Lower leg skin (tissue), 4 donors: ENCODE data around the gene NAA11. TPM values are rescaled to one million over a fixed set of nuclear protein-coding genes. Genes with fewer than 3 reads are reported as not detected.

ENCODE experiments used
- DNase-seq, 2 donors: peaks; one replicate each; pipeline ENCODE4 v3.0.0-alpha.2; 2019; ENCODE audit warnings: low spot score in 2 of 2
- H3K4me3 ChIP-seq: fragments of 200-600 bp; sonication (generic); 2 replicates; pipeline ENCODE4 v1.5.1; 2017; ENCODE audit warnings: mild to moderate bottlenecking, low read depth; ENCODE audit not compliant: poor library complexity, severe bottlenecking
- POLR2A ChIP-seq, 2 donors: fragments of 450-650 bp; IDR thresholded peaks; one replicate each; pipeline ENCODE4 v1.6.1; 2016 to 2017; ENCODE audit warnings: antibody characterized with exemption in 2 of 2, mild to moderate bottlenecking in 1 of 2, moderate library complexity in 1 of 2
- WGBS, 2 donors: methylation state at CpG; one replicate each; pipeline ENCODE4 v1.1.5; 2018; 5-methylcytosine and 5-hydroxymethylcytosine counted together
- intact Hi-C: fragments of 100-400 bp; cut with DNase I; formaldehyde crosslinking; loops from one replicate; pipeline ENCODE4 v1.15.0; 2023; ENCODE audit warnings: low total_unique reads
- total RNA-seq, 4 donors: library from RNA; depleted of rRNA; stranded (reverse); fragments of >200 nt; gene quantifications; one replicate each; pipeline ENCODE4 v1.1.0, GENCODE V29; 2016
- TF ChIP-seq, protein P1 (sequence below), 3 donors: fragments of 450-650 bp; IDR thresholded peaks; one replicate each; pipeline ENCODE4 v1.5.1; 2016; ENCODE audit warnings: antibody characterized with exemption in 3 of 3, mild to moderate bottlenecking in 3 of 3, moderate library complexity in 2 of 3

Gene NAA11
- total RNA-seq, 4 donors from 2014 or later, result not detected

DNA sequence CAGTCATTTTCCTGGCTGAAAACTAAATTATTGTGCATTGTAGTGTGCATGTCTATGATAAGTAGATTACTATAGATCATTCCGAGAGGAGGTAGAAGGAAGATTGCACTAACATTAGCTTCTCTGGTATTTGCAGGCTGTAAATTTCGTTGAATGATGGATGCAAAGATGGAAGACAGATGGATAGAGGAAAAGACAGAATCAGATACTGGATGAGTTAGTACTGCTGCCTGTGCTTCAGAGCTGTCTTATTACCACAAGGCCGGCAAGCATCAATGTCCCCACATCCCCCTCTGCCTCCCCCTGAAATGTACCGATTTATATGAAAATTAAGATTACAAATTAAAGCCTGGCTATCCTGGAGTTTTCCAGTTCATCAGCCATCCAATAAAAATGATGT lies 17.7 kb downstream of the NAA11 start:
- H3K4me3 ChIP-seq, result no peak overlapping the region
- TF ChIP-seq POLR2A (IDR thresholded peaks at IDR 0.05), result no peak
- TF ChIP-seq, protein P1, sequence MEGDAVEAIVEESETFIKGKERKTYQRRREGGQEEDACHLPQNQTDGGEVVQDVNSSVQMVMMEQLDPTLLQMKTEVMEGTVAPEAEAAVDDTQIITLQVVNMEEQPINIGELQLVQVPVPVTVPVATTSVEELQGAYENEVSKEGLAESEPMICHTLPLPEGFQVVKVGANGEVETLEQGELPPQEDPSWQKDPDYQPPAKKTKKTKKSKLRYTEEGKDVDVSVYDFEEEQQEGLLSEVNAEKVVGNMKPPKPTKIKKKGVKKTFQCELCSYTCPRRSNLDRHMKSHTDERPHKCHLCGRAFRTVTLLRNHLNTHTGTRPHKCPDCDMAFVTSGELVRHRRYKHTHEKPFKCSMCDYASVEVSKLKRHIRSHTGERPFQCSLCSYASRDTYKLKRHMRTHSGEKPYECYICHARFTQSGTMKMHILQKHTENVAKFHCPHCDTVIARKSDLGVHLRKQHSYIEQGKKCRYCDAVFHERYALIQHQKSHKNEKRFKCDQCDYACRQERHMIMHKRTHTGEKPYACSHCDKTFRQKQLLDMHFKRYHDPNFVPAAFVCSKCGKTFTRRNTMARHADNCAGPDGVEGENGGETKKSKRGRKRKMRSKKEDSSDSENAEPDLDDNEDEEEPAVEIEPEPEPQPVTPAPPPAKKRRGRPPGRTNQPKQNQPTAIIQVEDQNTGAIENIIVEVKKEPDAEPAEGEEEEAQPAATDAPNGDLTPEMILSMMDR (IDR thresholded peaks at IDR 0.05), result no peak
- DNase-seq, result no peak
- WGBS, 2 donors, result 76 to 80% methylated on average over 4 of the region's 4 CpGs
- intact Hi-C loops, result no loop called here

DNA sequence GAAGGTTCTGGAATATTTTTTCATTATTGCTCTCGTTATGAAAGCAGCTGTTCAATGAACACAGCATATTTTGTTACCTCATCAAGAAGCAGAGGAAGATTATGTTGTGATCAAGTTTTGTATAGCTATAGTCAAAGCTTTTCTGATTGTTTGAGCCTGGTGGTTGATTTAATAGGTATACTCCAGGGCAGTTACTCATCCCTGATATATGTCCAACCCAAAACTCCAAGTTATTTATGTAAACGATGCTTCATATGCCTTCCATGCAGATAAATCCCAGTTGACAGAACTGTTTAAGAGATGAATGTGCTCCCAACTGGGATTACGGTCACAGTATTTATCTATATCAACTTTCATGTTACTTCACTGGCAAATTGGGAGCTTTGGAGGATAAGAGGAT lies 19.1 kb downstream of the NAA11 start:
- no peak for DNase-seq
- whole genome bisulfite sequencing, 2 donors, result 65 to 79% methylated on average over 3 of the region's 3 CpGs
- intact Hi-C loops, result no loop called here
- no peak overlapping the region for H3K4me3 ChIP-seq
- TF ChIP-seq, protein P1 (IDR thresholded peaks at IDR 0.05), result no peak
- TF ChIP-seq POLR2A (IDR thresholded peaks at IDR 0.05), result no peak

GRCh38 chr4:79300280-79300679 lies 25.6 kb downstream of the NAA11 start:
- WGBS, 2 donors, result 86 to 88% methylated on average over 2 of the region's 2 CpGs
- intact Hi-C loops, result no loop called here
- H3K4me3 ChIP-seq, result no peak overlapping the region
- DNase-seq, result no peak
- TF ChIP-seq POLR2A (IDR thresholded peaks at IDR 0.05), result no peak
- TF ChIP-seq, protein P1 (IDR thresholded peaks at IDR 0.05), result no peak

DNA sequence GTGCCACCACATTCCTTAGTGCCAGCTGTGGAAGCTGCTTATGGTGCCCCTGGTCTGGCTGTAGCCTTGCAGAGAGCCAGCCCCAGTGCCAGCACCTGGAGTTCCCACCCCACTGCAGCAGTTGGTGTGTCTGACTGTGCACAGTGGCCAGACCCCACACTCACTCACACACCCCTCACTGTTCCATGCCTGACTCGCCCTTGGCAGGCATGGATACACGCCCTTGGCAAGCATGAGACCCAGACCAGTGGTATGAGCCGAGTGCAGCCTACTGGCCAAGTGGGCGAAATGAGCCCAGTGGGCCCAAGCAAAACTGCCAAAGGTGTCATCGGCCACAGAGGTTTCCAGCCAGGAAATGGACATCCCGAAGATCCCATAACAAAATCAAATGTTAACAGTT lies 27.4 kb downstream of the NAA11 start:
- WGBS, 2 donors, result 93 to 94% methylated on average over 5 to 6 of the region's 6 CpGs
- intact Hi-C loops, result no loop called here
- TF ChIP-seq, protein P1 (IDR thresholded peaks at IDR 0.05), result no peak
- TF ChIP-seq POLR2A (IDR thresholded peaks at IDR 0.05), result no peak
- DNase-seq, result no peak
- no peak overlapping the region for H3K4me3 ChIP-seq

DNA sequence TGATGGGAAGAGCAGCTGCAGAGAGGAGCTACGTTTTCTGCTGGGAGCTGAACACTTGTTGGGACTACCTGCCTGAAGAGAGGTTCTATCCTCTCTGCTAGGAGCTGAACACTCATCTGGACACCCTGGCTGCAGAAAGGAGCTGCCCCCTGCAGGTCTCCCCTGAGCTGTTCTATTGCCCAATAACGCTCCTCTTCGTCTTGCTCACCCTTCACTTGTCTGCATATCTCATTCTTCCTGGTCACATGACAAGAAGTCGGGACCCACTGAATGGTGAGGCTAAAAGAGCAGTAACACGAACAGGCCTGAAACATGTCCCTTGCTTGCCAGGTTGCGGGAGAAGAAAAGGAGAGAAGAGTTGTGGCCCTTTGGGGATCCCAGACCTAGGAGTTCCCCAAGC lies 27.8 kb downstream of the NAA11 start:
- intact Hi-C loops, result no loop called here
- no peak overlapping the region for H3K4me3 ChIP-seq
- 95% methylated on average over 6 of the region's 6 CpGs for WGBS, 2 donors

DNA sequence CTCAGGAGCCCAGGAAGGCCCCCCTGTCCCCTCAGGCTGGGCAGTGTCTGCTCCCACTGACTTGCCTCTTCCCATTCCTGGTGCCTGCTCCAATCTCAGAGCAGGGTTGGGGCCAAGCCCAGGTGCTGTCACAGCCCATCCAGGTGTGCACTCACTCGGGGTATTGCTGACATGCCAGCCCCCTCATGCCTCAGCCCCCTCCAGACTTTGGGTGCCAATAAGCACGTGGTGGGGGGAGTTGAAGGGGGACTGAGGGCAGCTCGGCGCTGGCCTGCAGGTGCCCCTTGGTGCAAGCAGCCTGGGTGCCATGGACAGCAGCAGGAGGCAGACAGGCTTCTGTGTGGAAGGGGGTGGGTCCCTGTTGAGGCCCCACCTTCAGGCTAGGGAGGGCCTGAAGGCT lies 28.4 kb downstream of the NAA11 start:
- WGBS, 2 donors, result 84 to 94% methylated on average over 4 of the region's 4 CpGs
- no peak for DNase-seq
- no peak overlapping the region for H3K4me3 ChIP-seq
- TF ChIP-seq POLR2A (IDR thresholded peaks at IDR 0.05), result no peak
- TF ChIP-seq, protein P1 (IDR thresholded peaks at IDR 0.05), result no peak
- intact Hi-C loops, result no loop called here

More for the DNA sequence above, 27.8 kb downstream of the NAA11 start:
- DNase-seq, result no peak
- TF ChIP-seq POLR2A (IDR thresholded peaks at IDR 0.05), result no peak
- TF ChIP-seq, protein P1 (IDR thresholded peaks at IDR 0.05), result no peak
